Endothelial cell of umbilical vein (primary cell): ENCODE measurements around the gene BRD2.

Source experiments
- CTCF ChIP-seq, 2 donors: IDR thresholded peaks; 1 replicate in 1 of 2; 2 replicates in 1 of 2; pipeline ENCODE4 v1.5.1; 2011; ENCODE audit warnings: low read length in 2 of 2, mild to moderate bottlenecking in 2 of 2, moderate library complexity in 2 of 2, control low read depth in 1 of 2, inconsistent platforms in 1 of 2, low read depth in 1 of 2; ENCODE audit not compliant: insufficient read depth in 1 of 2; ENCODE audit errors: extremely low read depth in 1 of 2
- EZH2 ChIP-seq: IDR thresholded peaks from 2 replicates; pipeline ENCODE4 v1.6.1; 2012; ENCODE audit warnings: borderline replicate concordance, low read depth, mild to moderate bottlenecking, moderate library complexity, low read length, inconsistent platforms; ENCODE audit not compliant: severe bottlenecking
- MAX ChIP-seq: IDR thresholded peaks from 2 replicates; pipeline ENCODE4 v1.6.1; 2011; ENCODE audit not compliant: insufficient read depth, insufficient read length
- POLR2A ChIP-seq: IDR thresholded peaks from 2 replicates; pipeline ENCODE4 v1.6.1; 2012; ENCODE audit warnings: low read depth, mild to moderate bottlenecking, control low read depth, low read length

GRCh38 chr6:33028220-33028849 is 59.9 kb downstream of the BRD2 start:
- TF ChIP-seq CTCF (IDR thresholded peaks at IDR 0.05; ENCODE audit: extremely low read depth in 1 of 2, insufficient read depth in 1 of 2, low read depth in 1 of 2, low read length in 2 of 2) (no peak), MAX (no peak), POLR2A (no peak), EZH2 (no peak)
